Posterior vena cava (tissue), 2 donors: Measurements from ENCODE around the gene PAPSS2. TPM values are rescaled to one million over a fixed set of nuclear protein-coding genes. Genes with fewer than 3 reads are reported as not detected.

ENCODE experiments used
- total RNA-seq, 2 donors: library from RNA; stranded (reverse); fragmentation: NEBNext Ultra II Directional; extraction: Animal tissue kit (Norgen Biotek cat#: 25700); gene quantifications; one replicate each; pipeline ENCODE4 v1.2.1, GENCODE V29; 2021
- donor health status: DM: yes; HTN: yes; CAD: no.
- donor health status: DM: yes; HTN: yes; CAD: no.

The PAPSS2 gene
- total RNA-seq, 2 donors from 2014 or later: 30.9 to 46.1 TPM

Other genes with a start within 250 kb of the PAPSS2 start
- 10 to 100 TPM; 10.2 to 11.1 TPM for gene MINPP1, start 155.0 kb upstream of the PAPSS2 start, total RNA-seq
- gene ATAD1, start 158.3 kb downstream of the PAPSS2 start, total RNA-seq: 10 to 100 TPM; 45.3 to 47.3 TPM
- under 1 TPM; 0.38 to 0.88 TPM for gene KLLN, start 203.7 kb downstream of the PAPSS2 start, total RNA-seq
- 100 to 1,000 TPM in 1 of 2 donors, 10 to 100 TPM in 1; 92.2 to 144 TPM for gene PTEN, start 203.7 kb downstream of the PAPSS2 start, total RNA-seq